Ammon's horn (tissue), 1 donor: ENCODE measurements around the gene PCDHB10.
A peak's percentile ranks its signal among the peaks of the same experiment; 100 is the strongest.
"Not testable (repeated sequence)": the region's sequence is repeated elsewhere in the genome, so short reads cannot be mapped to it uniquely, and the experiment has no call there.

Experiments used
- DNase-seq: peaks from one replicate; pipeline ENCODE4 v3.0.0-alpha.2; 2016; ENCODE audit warnings: low spot score

Gene PCDHB10

GRCh38 chr5:141188682-141189081 lies 3.5 kb upstream of the PCDHB10 start:
- not testable (repeated sequence) for DNase-seq

GRCh38 chr5:141189131-141189530 lies 3.0 kb upstream of the PCDHB10 start:
- DNase-seq, result not testable (repeated sequence)

- not testable (repeated sequence) for DNase-seq
Measured at GRCh38 chr5:141194332-141194731, 2.2 kb downstream of the PCDHB10 start.

- no peak for DNase-seq
Measured at GRCh38 chr5:141196363-141196762, 4.2 kb downstream of the PCDHB10 start.

GRCh38 chr5:141199359-141200235 lies 7.4 kb downstream of the PCDHB10 start, which contains the start of gene PCDHB11:
Gene PCDHB11, plus strand, starts transcription at chr5:141199627. Its CDS starts 148 bp downstream, at chr5:141199775.
- no peak for DNase-seq

GRCh38 chr5:141201126-141201525 lies 9.0 kb downstream of the PCDHB10 start:
- not testable (repeated sequence) for DNase-seq

GRCh38 chr5:141201646-141202045 lies 9.5 kb downstream of the PCDHB10 start:
- not testable (repeated sequence) for DNase-seq

DNA sequence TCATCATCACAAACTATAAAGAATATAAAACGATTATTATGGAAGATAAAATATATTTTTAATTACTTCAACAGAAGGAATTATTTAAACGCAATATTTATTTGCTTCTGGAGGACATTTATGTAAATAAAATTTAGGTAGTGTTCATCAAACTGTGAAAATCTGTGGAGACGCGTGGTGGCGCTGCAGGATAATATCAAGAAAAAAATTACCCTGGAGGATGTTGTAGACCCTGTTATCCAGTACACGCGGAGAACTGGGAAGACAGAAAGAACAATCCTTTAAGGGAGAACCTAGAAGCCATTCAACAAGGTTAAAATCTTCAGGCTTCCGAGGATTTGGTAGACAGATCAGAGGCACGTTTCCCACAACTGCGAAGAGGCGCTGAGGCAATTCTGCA lies 16.3 kb downstream of the PCDHB10 start, which contains the start of gene PCDHB12:
TSS of gene PCDHB12 (plus strand) at position 242 of the 400 bp plus-strand sequence. CDS start 189 bp downstream, outside the sequence.
- DNase-seq, result peak; percentile 10

GRCh38 chr5:141210281-141210680 lies 18.1 kb downstream of the PCDHB10 start:
- not testable (repeated sequence) for DNase-seq

DNA sequence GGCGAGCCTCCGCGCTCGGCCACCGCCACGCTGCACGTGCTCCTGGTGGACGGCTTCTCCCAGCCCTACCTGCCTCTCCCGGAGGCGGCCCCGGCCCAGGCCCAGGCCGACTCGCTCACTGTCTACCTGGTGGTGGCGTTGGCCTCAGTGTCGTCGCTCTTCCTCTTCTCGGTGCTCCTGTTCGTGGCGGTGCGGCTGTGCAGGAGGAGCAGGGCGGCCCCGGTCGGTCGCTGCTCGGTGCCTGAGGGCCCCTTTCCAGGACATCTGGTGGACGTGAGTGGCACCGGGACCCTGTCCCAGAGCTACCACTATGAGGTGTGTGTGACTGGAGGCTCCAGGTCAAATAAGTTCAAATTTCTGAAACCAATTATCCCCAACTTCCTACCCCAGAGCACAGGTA lies 18.7 kb downstream of the PCDHB10 start:
- DNase-seq, result not testable (repeated sequence)

- DNase-seq, result peak; percentile 31
Measured at GRCh38 chr5:141213656-141214339, 21.6 kb downstream of the PCDHB10 start, which contains the start of gene PCDHB13. Gene PCDHB13, plus strand, starts transcription at chr5:141213919. Its CDS starts 205 bp downstream, at chr5:141214124.

DNA sequence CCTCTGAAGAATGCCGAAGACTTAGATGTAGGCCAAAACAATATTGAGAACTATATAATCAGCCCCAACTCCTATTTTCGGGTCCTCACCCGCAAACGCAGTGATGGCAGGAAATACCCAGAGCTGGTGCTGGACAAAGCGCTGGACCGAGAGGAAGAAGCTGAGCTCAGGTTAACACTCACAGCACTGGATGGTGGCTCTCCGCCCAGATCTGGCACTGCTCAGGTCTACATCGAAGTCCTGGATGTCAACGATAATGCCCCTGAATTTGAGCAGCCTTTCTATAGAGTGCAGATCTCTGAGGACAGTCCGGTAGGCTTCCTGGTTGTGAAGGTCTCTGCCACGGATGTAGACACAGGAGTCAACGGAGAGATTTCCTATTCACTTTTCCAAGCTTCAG lies 22.4 kb downstream of the PCDHB10 start:
- not testable (repeated sequence) for DNase-seq

GRCh38 chr5:141215504-141215903 lies 23.4 kb downstream of the PCDHB10 start:
- DNase-seq, result not testable (repeated sequence)

DNA sequence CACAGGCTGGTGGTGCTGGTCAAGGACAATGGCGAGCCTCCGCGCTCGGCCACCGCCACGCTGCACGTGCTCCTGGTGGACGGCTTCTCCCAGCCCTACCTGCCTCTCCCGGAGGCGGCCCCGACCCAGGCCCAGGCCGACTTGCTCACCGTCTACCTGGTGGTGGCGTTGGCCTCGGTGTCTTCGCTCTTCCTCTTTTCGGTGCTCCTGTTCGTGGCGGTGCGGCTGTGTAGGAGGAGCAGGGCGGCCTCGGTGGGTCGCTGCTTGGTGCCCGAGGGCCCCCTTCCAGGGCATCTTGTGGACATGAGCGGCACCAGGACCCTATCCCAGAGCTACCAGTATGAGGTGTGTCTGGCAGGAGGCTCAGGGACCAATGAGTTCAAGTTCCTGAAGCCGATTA lies 23.9 kb downstream of the PCDHB10 start:
- not testable (repeated sequence) for DNase-seq

DNA sequence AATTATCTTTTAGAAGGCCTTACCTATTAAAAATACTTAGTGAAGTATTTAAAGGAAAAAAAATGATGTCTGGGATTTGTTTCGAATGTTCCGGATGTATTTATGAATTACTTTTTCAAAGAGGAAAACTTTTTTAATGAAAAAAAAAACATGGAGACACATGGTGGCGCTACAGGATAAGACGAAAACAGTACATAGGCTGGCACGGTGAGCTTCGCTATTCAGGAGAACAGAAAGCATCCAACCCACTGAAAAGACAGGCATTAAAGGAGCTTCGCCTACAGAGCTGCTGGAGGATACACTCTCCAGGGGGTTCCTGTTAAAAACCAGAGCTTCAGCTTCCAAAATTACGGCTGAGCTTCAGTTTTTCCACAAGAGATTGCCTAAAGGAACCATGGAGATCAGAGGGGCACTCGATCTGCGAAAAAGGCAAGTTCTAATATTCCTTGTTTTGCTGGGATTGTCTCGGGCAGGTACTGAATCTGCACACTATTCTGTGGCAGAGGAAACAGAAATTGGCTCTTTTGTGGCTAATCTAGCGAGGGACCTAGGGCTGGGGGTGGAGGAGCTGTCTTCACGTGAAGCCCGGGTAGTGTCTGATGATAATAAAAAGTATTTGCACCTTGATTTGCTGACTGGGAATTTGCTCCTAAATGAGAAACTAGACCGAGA lies 31.1 kb downstream of the PCDHB10 start, which contains the start of gene PCDHB14:
TSS of gene PCDHB14 (plus strand) at position 232 of the 672 bp plus-strand sequence. CDS start at position 395, 163 bp downstream.
- DNase-seq, result peak; percentile 28

DNA sequence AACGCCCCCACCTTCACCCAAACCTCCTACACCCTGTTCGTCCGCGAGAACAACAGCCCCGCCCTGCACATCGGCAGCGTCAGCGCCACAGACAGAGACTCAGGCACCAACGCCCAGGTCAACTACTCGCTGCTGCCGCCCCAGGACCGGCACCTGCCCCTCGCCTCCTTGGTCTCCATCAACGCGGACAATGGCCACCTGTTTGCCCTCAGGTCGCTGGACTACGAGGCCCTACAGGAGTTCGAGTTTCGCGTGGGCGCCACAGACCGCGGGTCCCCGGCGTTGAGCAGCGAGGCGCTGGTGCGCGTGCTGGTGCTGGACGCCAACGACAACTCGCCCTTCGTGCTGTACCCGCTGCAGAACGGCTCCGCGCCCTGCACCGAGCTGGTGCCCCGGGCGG lies 32.7 kb downstream of the PCDHB10 start:
- DNase-seq, result not testable (repeated sequence)

DNA sequence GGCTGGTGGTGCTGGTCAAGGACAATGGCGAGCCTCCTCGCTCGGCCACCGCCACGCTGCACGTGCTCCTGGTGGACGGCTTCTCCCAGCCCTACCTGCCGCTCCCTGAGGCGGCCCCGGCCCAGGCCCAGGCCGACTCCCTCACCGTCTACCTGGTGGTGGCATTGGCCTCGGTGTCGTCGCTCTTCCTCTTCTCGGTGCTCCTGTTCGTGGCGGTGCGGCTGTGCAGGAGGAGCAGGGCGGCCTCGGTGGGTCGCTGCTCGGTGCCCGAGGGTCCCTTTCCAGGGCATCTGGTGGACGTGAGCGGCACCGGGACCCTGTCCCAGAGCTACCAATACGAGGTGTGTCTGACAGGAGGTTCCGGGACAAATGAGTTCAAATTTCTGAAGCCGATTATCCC lies 33.3 kb downstream of the PCDHB10 start:
- DNase-seq, result not testable (repeated sequence)

GRCh38 chr5:141234109-141234667 lies 42.0 kb downstream of the PCDHB10 start:
- no peak for DNase-seq

- not testable (repeated sequence) for DNase-seq
Measured at GRCh38 chr5:141235922-141236321, 43.8 kb downstream of the PCDHB10 start.

DNA sequence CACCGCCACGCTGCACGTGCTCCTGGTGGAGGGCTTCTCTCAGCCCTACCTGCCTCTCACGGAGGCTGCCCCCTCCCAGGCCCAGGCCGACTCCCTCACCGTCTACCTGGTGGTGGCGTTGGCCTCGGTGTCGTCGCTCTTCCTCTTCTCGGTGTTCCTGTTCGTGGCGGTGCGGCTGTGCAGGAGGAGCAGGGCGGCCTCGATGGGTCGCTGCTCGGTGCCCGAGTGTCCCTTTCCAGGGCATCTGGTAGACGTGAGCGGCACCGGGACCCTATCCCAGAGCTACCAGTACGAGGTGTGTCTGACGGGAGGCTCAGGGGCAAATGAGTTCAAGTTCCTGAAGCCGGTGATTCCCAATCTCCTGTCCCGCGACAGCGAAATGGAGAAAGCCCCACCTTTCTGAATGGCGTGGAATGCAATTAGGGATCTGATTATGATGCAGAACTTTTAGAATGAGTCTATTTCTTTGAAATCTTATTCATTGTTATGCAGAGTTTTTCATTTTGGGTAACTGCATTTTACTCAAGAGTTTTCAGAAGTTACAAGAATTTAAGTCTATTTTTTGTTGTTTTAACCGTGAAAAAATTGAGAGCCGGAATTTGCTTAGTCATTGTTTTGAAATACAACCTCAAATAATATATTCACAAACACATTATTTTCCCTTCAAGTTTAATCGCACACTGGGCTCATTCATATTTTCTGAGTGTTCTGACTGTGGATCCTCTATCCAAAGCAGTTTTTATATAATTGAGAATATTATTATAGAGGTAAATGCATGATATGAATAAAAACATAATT lies 44.6 kb downstream of the PCDHB10 start:
- no peak for DNase-seq

GRCh38 chr5:141241496-141241895 lies 49.3 kb downstream of the PCDHB10 start:
- DNase-seq, result no peak
